Cortex of kidney (tissue), 1 donor: ENCODE data around the gene FBN2.

ENCODE experiments used
- DNase-seq: peaks from one replicate; lab custom pipeline; 2025; lab: John Stamatoyannopoulos, UW

The FBN2 gene

GRCh38 chr5:128252756-128253155, 285.3 kb downstream of the FBN2 start:
- DNase-seq, result no peak

- DNase-seq, result no peak
Measured at GRCh38 chr5:128252196-128252595, 285.8 kb downstream of the FBN2 start.

GRCh38 chr5:128245974-128246373, 292.1 kb downstream of the FBN2 start:
- DNase-seq, result no peak

DNA sequence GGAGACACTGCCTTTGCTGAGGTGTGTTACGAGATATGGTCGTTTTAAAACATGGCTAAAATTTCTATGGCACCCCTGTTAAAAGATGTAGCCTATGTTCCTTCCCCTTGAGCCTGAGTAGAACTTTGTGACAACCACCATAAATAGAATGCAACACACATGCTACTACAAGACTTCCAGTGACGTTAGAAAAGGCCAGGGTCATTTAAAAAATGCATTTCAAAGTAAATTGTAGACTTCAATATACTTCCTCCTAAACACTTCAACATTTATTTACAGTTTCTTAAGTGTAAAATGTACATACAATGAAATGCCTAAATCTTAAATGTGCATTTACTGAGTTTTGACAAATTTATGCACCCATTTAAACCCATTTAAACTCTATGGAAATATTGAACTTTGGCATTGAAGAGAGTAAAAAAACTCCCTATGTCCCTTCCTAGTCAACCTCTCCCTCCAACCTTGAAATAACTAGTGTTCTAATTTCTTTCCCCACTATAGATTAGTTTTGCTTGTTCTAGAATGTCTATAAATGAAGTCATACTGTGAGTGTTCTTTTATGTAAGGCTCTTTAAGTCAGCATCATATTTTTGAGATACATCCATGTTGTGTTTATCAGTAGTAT, 294.0 kb downstream of the FBN2 start:
- no peak for DNase-seq

DNA sequence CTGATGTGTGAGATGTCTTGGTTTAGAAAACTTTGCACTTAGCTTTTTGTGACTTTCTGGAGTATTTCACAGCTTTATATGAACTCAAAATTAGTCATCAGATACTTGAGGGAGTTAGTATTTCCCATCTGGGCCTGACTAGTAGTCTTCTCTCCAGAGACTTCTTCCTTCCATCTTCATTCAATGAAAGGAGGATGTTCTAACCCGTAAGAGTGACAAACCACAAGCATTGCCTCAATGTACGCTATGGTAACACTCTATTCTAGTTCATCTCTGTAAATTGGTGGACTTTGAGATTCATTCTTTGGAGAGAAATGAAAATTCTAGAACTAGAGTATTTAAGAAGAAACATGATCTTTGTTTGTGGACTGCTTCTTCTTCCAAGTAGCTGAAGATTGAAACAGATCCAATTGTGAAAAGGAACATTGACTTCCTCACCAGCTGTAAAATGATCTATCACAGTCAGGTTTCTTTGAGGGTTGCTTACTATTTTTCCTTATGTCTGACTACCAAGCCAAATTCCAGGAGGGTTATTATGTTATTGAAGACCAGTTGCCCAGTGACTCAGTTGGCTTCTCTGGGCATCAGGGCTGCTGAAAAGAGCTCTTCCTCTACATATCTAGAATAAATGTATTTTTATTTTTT, 296.9 kb downstream of the FBN2 start:
- DNase-seq, result no peak

DNA sequence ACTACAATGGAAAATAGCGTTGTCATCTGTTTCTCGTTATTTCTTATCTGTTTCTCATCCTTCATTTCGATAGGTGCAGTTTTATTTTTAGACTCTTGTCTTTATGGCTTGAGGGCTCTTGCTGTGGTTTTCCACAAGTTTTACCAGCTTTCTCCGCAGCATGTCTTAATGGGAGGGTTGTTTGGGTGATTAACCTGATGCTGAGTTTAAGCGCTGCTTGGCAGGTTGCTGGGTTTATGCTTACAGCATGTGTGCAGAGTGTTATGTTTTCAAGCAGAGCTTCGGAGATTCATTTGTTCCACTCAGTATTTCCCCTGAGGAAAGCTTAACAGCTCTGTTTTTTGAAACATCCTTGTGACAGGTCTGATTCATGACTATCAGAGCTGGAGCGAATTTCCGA, 300.5 kb downstream of the FBN2 start:
- no peak for DNase-seq

DNA sequence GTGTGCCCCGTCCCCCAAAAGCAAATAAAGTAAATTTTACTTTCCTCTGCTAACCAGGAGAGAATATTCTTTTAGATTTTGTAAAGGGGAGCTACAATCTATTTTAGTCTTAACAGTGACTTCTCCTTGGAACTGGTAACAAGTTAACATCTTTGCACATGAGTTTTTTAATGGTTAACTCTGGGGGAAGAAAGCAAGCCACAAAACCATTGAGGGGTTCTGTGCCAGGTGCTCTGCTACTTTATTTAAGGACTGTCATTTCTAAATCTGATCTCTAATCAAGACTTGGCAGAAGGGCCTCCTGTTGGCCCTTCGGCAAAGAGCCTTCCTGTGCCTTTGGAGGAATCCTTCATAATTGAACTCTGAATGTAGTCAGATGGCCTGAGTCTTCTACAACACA, 301.0 kb downstream of the FBN2 start:
- DNase-seq, result no peak

DNA sequence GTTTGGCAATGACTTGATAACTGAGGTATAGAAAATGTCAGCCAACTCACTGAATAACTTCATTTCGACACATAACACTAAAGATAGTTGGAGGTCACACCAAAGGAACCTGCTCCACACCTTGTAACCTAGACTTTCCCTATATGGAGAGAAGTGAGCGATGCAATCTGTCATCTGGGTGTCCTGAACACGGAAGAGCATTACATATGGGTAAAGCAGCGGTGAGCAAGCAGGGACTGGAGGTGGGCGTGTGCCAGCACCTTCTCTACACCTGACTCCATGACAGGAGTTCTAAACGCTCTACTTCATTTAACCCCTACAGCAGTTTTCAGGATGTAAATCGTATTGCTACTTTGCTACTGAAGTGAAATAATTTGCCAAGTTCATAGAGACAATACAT, 301.7 kb downstream of the FBN2 start:
- no peak for DNase-seq

DNA sequence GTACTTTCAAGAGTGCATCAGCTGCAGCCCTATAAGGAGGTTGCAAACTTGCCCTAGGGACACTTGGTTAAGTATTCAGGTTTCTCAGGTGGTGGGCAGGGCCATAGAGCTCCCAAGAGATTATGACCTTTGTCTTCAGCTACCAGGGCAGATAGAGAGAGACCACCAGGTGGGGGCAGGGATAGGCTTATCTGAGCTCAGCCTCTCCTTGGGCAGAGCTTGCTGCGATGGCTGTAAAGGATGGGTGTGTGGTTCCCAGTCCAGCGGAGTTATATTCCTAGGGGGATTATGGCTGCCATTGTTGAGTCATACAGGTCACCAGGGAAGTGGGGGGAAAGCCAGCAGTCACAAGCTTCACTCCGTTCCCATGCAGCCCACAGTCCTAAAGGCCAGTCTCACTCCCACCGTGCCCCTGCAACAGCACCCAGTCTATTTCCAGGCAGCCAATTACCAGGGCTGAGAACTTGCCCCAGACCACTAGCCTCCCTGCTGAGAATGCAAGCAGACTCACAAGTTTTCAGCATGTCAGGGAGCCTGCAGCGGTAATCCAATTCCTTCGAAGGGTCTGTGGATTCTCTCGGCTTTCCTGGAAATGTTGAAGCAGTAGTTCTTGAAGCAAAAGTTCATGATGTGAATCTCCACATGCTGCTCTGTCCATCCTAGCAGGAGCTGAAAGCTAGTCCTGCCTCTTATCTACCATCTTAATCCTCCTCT, 303.0 kb downstream of the FBN2 start:
- DNase-seq, result no peak

- no peak for DNase-seq
Measured at GRCh38 chr5:128228521-128228920, 309.5 kb downstream of the FBN2 start.

DNA sequence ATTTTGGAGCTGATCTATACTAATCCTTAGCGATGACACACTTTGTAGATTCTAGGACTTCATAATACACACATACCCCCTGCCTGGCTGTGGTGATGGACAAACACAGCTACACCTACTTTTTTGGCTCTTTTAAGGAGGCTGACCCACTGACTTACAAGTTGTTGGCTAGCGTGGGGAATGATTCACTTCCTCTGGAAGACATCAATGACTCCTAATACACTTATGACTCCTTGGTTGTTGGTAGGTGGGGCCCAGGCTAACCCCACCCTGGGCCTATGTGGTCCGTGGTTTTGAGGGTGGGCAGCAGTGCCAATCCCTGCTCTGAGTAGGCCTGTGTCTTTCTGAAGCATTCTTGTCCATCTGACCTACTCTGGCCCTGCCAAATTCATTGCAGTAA, 310.0 kb downstream of the FBN2 start:
- DNase-seq, result no peak

DNA sequence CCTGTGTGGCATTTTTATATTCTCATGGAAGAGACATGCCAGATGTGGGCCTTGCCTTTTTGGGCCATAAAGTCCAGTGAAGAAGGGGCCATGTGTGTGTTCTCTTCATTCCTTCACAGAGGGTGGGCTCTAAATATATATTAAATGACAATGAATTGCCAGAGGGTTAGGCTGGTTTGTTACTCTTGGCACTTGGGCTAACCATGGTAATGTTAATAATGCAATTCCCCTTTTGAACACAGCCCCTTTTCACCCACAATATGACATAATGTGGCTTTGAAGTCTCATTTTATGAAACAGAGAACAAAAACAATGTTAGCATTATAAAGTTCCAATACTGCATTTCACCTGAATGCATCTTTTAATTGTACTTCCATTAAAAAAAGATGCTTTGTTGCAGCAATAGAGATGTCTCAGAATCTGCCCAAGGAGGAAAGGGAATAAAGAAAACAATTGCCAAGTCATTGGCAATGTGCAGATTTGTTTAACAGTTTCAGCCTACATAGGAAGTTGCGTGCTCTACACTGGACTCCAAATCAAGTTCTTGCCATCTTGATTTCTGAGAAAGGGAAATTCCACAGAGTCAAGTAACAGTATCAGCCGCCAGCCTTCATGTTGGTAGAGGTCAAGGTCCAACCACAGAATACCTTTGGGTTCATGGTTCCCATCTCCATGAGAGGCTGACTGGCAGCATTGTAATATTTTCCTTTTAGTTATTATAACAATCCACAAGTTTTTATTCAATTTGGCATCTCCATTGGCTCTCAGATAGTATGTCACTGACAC, 312.6 kb downstream of the FBN2 start:
- DNase-seq, result no peak

GRCh38 chr5:128224336-128224735, 313.7 kb downstream of the FBN2 start:
- DNase-seq, result no peak

DNA sequence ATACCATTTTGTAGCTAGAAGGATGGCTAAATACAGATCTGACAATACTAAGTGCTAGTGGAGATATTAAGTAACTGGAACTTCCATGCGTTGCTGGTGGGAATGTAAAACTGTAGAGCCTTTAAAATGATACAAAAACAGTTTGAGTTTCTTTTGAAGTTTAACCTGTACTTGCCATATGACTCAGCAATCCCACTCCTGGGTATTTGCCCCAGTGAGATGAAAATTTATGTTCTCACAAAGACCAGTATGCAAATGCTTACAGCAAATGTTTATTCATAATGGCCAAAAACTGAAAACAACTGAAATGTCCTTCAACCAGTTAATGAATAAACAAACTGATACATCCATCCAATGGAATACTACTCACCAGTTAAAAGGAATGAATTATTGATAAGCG, 317.2 kb downstream of the FBN2 start:
- no peak for DNase-seq

- DNase-seq, result no peak
Measured at GRCh38 chr5:128216860-128217531, 321.0 kb downstream of the FBN2 start.

GRCh38 chr5:128216285-128216684, 321.8 kb downstream of the FBN2 start:
- DNase-seq, result no peak

GRCh38 chr5:128213833-128214232, 324.2 kb downstream of the FBN2 start:
- DNase-seq, result no peak

- no peak for DNase-seq
Measured at GRCh38 chr5:128213340-128213739, 324.7 kb downstream of the FBN2 start.

GRCh38 chr5:128212191-128212806, 325.7 kb downstream of the FBN2 start:
- DNase-seq, result no peak

DNA sequence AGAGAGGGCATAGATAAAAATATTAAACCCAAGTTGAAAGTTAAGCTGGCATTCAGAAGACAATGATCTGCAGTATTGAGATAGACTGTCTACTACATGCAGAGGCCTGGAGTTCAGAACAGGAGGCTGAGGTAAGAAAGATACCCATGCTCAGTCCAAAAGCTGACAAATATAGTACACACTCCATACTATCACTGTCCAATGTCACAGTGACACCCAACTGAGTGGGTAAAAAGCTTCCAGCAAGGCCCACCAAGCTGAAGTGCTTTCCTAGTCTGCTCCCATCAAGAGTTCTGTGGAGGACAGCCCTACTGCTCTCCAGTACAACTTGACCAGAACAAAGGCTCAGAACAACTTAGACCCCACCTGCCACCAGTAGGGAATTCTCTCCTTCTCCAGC, 329.6 kb downstream of the FBN2 start:
- DNase-seq, result no peak
